Embryonic facial prominence (tissue), 1 donor: ENCODE measurements around the gene BEST2.

Experiments
- DNase-seq: peaks from one replicate; pipeline ENCODE4 v3.0.0-alpha.2; 2016; ENCODE audit errors: extremely low spot score

Gene BEST2

DNA sequence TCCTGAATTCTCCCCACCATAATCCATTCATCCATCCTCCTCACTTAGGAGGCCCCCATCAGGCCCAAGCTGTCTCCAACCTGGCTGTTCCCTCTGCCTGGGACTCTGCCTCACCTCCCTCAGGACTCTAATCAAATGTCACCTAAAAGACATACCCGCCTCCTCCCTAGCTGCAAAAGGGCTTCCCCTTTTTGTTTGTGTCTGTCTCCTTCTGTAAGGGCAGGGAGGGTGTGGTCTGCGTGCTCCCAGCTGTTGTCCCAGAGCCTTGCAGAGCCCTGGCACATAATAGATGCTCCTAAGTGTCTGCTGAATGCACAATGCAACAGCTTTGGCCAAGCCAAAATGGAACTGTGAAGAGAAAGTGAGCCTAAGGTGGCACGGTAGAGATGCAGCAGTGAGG is 21.5 kb upstream of the BEST2 start:
- no peak for DNase-seq

DNA sequence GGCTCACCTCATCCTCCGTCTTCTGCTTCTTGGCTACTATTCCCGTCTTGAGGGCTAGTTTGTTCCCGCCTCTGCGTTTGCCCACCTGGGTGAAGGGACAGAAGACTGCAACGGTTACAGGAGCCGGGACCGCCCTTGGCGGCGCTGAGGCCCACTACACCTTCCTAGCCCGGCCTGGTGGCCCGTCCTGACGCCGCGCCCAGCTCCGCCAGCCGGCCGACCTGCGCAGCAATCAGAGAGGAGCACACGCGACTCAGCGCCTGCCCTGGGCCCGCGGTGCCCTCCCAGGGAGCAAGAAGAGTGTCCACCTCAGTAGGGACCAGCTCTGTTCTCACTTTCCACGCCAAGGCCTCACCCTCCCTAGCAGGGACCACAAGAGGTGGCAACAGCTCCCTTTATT is 20.3 kb upstream of the BEST2 start:
- DNase-seq, result no peak

DNA sequence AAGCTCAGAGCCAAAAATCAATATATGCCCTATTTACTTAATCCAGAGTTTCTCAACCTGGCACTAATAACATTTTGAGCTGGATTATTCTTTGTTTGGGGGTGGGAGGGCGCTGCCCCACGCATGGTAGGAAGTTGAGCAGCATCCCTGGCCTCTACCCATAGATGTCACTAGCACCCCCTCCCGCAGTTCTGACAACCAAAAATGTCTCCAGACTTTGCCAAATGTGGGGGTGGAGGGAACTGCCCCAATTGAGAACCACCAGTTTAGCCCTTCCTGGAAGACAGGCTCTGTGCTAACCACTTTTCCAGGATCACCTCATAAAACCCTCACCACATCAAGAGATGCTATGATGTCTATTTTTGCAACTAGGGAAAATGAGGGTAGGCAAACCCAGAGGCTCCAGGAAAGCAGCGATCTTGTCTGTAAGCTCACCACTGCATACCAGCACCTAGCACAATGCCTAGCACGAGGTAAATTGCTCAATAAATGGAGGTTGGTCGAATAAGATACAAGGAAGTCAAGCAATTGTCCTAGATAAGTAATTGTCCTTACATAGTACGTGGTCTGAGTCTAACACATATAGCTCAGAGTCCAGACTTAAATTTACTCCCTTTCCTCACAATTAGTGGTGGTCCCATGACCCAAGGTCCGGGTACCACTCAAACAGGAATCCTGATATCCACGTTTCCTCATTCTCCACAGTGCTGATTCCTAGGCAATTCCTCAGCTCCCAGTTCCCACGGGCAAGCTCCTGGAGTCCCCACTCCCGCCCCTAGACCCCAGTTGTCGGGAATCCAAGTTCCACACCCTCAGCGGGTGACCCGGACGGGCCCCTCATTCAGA is 18.0 kb upstream of the BEST2 start:
- DNase-seq, result no peak

DNA sequence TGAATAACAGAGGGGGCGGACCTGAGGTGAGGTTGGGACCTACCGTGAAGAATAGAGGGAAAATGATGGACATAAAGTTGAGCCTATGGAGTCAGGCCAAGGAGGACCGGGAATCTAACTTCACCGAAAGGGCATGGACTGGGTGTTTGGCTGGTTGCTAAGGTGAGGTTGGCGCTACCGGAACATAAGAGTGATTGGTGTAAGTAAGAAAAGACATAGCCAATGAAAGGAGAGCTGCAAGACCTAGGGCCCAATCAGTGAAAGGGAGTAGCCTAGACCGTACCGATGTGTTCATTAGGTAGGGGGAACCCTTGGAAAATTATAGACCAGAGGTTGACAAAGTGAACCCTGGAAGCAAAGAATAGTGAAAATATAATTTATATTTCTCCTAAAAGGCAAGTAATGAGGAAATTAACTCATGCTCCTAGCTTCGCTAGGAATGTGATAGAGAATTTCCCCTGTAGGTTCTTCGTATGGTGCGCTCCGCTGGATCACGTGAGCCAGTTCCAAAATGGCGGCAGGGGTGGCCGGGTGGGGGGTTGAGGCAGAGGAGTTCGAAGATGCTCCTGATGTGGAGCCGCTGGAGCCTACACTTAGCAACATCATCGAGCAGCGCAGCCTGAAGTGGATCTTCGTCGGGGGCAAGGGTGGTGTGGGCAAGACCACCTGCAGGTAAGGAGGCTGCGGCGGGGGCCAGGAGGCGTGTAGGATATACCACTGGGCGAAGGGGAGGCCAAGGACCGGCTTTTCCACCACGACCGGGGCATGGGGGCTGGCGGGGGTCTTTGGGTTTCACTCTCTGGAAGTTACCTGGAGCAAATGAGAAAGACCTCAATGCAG is 14.4 kb upstream of the BEST2 start, which contains the start of gene GET3:
GET3 (plus strand) TSS at position 503 of the 840 bp plus-strand sequence; CDS start at position 512, 9 bp downstream.
- peak; percentile 99 for DNase-seq

DNA sequence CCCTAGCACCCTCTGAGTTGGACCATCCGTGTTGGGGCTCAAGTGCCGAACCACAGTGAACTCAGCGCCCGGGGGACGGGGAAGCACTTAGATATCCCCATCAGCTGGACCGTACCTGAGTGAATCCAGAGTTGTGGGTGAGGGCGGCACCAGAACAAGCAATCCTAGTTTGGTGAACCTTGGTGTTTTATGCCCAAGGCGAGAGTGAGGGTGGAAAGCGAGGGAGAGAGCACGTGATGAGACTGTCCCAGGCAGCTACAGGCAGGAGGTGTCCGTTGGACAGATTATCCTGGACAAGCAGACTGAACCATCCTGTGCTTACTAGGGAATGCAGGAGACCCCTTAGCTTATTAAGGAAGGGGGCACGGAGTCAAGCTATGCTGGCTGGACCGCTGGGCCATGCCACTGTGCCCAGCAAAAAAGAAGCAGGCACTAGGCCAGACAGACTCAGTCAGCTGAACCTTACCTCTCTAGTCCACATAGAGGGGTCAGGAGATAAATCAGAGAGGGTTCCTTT is 13.7 kb upstream of the BEST2 start:
- no peak for DNase-seq

DNA sequence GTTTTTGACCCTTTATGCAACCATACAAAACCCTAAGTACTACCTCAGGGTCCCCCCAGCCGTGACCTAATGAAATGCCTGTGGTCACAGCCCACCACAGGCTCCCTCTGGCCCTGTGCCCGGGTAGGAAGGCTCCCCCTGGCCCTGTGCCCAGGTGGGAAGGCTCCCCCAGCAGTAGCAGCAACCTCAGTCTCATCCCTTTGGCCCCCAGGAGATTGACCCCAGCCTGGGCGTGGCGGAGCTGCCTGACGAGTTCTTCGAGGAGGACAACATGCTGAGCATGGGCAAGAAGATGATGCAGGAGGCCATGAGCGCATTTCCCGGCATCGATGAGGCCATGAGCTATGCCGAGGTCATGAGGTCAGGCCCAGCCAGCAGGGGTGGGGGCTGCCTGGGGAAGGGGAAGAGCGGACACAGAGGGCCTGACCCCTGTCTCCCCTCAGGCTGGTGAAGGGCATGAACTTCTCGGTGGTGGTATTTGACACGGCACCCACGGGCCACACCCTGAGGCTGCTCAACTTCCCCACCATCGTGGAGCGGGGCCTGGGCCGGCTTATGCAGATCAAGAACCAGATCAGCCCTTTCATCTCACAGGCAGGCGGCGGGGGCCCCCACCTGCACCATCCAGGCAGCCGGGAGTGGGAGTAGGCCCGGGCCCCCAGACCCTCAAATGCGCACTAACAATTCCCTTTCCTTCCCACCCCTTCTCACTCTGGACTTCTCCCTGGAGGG is 6.3 kb upstream of the BEST2 start:
- DNase-seq, result no peak

DNA sequence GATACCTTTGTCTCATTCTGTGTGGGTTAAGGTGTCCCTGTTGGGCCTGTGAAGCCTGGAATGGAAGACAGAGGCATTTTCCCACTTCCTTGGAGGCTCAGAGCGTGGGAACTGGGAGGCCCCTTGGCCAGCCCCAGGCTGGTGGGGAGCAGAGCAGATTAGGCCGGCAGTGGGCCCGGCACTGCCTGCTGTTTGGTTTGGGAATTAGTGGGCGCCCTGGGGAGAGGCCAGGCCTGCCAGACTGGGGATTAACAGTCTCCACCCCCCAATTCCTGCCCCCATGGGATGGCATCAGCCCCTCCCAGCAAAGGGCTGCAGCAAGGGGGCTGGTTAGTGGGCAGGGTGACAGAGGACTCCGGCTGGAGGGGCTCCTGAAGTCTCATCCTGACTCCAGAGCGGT is 3.1 kb upstream of the BEST2 start:
- no peak for DNase-seq

DNA sequence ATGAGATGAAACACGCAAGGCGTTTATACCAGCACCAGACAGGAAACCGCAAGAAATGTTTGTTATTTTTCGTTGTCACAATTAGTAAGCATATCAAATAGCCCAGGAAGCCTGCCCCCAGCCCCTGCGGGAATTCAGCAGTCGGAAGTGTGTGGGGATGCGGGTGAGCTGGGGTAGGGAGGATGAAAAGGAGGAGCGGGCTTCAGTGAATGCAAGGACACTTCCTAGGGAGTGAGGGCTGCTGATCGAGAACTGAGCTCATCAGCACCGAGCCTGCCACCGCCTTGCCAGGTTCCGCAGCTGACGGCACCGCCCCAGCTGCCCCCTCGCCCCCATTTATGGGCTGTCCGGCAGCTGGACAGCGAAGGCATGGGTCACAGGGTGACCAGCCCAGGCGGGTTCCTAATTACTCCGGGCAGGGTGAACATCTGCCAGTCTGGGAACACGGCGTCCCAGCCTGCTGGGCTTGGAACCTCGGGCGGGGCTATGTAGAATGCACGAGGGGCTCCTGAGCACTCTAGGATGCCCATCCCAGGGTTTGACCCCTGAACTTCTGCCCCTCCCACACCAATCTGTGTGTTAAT is 1.6 kb upstream of the BEST2 start:
- DNase-seq, result no peak

DNA sequence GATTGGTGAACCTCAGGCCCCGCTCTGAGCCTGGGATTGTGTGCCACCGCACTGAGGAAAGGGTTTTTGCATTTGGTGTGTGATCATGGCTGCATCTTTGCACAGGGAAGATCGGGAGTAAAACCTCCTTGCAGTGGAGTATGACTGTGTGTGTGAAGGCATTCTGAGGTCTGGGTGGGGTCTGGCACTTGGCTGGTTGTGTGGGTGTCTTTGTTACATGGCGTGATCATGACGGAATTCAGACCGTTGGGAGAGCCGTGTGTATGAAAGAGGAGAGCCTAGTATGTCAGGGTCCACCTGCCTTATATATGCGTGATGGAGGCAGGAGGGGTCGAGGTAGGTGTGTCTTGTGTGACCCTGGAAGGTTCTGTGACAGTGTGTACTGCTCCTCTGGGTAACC is 740 bp upstream of the BEST2 start:
- no peak for DNase-seq

DNA sequence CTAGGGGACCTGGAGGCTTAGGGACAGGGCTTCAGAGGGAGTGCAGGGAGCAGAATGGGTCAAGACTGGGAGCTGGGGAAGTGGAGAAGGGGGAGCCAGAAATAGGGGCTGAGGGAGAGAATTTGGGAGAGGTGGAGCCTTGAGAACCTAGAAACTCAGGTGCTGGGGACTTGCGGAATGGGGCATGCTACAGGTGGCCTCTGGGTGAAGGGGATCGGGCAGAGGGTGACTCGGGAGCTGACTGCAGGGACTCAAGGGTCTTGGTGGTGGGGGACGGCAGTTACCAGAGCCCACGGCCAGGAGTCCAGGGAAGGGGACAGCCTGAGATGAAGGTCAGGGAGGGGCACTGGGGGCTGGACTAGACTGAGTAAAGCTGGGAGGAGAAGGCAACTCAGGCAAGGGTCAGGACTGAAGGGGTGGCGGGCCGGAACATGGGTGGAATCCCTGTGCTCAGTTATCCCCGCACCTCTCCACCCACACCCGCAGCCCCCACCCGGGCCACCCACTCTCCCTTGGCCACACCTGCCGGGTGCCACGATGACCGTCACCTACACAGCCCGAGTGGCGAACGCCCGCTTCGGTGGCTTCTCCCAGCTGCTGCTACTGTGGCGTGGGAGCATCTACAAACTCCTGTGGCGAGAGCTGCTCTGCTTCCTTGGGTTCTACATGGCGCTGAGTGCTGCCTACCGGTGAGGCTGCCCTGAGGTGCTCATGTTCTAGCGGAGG is 628 bp downstream of the BEST2 start:
- no peak for DNase-seq

DNA sequence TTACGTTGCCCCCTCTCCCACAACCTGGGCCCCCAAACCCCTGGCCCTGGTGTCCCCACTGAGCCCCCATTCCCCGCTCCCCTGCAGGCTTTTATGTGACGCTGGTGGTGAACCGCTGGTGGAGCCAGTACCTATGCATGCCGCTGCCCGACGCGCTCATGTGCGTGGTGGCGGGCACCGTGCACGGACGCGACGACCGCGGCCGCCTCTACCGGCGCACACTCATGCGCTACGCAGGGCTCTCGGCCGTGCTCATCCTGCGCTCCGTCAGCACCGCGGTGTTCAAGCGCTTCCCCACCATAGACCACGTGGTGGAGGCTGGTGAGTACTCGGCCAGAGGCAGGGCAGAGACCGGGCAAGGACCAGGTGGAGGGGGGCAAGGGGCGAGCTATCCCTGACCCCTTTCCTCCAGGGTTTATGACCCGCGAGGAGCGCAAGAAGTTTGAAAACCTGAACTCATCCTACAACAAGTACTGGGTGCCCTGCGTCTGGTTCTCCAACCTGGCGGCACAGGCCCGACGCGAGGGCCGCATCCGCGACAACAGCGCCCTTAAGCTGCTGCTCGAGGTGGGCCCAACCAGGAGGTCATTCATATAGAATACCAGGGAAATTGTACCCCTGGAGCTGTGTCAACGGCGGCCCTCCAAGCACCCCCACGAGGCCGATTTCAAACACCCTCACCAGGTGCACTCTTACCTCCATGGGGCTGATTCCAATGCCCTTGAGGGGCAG is 3.0 kb downstream of the BEST2 start:
- DNase-seq, result no peak

DNA sequence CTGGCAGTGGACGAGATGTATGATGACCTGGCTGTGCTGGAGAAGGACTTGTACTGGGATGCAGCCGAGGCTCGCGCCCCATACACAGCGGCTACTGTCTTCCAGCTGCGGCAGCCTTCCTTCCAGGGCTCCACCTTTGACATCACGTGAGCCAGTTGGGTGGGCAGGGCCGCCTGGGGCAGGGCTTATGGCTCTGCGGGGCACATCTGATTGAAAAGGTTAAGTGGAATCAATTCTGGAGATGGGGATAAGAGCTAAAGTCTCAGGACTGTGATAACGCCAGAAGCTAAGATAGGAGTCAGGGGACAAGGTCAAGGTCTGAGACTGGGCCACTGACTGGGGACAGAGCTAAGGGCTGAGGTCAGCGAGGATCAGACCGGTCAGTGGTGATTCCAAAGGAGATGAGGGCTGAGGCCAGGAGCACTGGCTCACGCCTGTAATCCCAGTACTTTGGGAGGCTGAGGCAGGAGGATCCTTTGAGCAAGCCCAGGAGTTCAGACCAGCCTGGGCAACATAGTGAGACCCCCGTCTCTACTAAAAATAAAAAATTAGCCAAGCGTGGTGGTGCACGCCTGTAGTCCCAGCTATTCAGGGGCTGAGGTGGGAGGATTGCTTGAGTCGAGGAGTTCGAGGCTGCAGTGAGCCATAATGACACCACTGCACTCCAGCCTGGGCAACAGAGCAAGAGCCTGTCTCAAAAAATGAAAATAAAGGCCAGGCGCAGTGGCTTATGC is 4.7 kb downstream of the BEST2 start:
- DNase-seq, result no peak

DNA sequence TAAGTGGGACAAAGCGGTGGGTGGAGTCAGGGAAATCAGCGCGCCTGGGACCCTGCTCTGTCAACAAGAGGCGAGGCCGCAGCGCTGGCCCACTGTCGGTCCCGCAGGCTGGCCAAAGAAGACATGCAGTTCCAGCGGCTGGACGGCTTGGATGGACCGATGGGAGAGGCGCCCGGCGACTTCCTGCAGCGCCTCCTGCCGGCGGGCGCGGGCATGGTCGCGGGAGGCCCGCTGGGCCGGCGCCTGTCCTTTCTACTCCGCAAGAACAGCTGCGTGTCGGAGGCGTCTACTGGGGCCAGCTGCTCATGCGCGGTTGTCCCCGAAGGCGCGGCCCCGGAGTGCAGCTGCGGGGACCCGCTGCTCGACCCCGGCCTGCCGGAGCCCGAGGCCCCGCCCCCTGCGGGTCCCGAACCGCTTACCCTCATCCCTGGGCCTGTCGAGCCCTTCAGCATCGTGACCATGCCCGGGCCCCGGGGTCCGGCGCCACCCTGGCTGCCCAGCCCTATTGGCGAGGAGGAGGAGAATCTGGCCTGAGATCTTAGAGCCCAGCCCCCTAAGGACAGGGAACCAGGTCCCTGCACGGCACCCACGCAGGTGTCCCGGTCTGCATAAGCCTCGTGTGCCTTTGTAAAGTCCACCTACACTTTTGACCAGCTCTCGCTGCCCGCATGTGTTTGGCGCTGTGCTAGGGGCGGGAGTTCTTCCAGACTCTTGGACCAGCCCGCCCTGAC is 6.1 kb downstream of the BEST2 start:
- no peak for DNase-seq

DNA sequence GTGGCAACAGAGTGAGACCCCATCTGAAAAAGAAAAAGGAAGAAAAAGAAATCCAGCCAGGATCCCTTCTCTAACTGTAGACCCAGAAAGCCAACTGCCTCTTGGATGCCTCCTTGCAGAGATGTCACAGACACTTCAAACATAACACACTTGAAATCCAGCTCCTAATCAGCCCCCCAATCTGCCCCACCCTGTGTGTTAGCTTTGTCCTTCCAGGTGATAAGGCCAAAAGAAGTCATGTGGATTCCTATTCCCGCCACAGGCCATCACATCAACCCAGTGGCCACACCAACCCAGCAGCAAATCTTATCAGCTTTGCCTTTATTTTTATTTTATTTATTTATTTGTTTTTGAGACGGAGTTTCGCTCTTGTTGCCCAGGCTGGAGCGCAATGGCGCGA is 8.1 kb downstream of the BEST2 start:
- DNase-seq, result no peak

DNA sequence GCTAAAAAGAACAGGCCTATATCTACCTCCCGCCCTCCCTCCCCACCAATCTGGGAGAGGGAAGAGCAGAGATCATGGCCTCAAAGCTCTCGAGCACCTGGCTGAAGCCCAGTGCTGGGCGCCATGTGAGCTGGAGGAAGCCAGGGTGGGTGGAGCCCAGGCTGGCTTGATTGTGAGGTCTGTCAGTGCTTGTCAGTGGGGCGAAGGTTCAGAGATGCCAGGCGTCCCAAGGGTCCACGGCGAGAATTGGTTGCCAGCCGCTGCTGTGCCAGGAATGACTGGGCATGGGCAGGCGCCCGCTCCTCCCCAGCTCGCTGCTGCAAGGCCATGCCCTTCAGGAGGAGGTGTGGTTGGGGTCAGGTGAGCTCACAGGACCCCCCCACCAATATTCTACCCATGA is 11.5 kb downstream of the BEST2 start:
- no peak for DNase-seq

DNA sequence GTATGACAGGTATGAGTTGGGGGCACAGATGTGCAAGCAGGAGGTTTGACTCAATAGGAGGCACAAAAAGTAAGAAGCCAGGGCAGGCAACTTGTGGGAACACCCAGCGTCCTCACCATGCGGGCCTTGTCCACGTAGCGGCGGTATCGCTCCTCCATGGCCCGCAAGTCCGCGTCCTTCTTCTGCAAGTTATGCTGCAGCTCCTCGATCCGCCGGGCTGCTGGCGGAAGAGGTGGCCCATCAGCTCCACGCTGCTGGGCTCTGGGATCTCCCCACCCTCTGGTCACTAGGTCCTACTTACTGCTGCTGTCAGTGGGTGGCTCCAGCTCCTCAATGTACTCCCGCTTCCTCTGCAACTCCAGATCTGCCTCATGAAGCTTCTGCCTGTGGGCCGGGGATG is 13.1 kb downstream of the BEST2 start:
- no peak for DNase-seq

DNA sequence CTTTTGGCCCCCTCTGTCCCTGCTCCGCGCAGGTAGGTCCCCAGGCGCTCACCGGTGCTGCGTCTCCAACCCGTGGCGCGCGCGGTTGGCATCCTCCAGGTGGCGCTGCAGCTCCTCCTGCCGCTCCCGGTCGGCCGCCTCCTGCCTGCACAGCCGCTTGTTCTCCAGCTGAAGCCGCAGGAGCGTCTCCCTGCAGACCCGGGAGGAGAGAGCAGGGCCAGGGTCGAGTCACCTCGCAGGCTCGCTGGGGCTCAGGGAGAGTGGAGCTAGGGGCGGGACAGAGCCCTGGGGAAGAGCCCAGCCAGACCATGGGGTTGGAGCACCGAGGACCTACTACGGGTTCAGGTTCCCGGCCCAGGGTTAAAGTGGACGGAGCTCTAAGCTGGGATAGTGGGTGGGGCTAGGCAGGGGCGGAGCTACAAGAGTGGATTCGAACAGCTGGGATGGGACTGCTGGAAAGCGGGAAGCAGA is 14.5 kb downstream of the BEST2 start:
- peak; percentile 76 for DNase-seq

DNA sequence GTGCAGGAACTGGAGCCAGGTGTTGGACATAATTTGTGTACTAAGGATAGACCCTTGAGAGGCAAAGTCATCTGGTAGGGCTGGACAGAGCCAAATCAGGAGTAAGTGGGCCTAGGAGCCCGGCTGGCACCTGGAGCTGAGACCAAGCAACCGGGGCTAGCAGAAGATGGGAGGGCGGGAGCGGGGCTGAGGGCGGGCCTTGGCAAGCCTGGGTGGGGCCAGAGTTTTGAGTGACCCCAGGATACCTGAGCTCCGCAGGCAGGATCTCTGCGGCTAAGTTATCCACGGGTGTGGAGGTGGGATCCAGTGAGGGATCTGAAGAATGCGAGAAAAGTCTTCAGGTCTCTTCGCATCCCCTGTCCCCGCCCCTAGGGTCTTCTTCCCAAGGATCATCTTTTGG is 15.6 kb downstream of the BEST2 start:
- no peak for DNase-seq

DNA sequence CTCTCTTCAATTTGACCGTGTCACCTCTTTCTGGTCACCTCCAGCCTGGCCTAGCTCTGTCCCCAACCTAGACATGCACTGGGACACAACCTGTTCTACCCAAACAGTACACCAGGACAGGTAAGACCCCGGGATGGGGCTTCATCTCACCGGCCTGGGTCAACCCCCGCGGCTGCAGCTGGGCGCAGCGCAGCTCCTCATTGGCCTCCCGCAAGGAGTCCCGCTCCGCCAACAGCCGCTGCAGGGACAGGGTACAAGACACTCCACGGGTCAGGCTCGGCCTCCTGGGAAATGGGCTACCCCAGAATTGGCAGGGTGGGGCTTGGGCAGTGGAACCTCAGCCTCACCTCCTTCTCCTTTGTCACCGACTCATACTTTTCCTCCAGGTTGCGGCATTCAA is 16.1 kb downstream of the BEST2 start:
- DNase-seq, result no peak
